GM18909 (cell line): ENCODE data around the gene ANTXR1.

Experiments used
- ATAC-seq: cut with Tn5 transposase; IDR thresholded peaks from one replicate; pipeline ENCODE4 v1.9.1; 2021; ENCODE audit warnings: mild to moderate bottlenecking; ENCODE audit not compliant: unreplicated experiment, poor library complexity

ANTXR1 gene

GRCh38 chr2:69123182-69123581 lies 110.2 kb downstream of the ANTXR1 start:
- no peak for ATAC-seq

DNA sequence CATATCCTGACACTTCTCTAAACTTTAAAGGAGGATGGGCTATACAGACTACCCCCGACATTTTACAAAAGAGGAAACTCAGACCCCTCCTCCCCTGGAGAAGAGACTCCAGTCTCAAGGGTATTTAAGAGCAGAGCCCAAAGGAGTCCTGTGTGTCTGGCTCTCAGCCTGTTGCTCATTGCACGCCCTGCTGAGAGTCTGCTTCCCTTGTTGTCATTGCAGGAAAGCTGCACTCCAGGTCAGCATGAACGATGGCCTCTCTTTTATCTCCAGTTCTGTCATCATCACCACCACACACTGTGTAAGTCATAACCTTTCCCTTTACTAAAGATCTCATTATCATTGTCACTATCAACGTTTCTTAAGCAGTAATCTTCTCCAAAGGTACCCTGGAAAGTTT lies 111.4 kb downstream of the ANTXR1 start:
- no peak for ATAC-seq

DNA sequence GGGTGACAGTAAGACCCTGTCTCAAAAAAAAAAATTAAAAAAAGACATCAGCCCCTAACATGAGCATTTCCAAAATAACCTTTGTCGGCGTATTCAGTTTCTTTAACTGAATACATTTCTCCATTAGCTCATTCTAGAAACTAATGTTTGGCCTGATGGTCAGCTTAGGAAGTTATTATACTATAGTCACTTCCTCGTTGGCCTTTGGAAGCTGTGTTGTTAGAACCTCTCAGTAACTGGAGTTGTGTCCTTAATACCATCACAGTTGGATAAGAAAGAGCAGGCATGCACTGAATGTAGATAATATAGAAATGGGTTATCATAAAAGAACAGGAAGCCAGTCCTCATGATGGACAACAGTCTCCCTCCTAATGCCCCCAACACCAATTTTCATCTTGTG lies 112.8 kb downstream of the ANTXR1 start:
- ATAC-seq = no peak

DNA sequence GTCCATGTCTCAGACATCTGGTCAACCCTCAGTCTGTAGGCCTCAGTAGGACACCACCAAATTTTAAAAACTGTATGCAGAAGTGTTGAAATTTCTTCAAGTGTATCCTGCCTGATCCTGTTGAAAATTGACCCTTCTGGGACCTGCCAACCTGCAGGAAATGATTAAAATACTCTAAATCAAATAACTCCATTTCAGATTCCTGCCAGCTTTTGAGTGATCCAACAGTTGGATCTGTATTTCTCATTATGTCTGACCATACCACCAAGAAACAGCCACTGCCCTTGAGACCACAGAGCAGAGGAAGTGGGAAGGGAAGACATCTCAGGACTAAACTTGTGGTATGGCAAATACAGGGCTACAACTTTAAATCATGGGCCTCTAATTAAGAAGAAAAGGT lies 113.4 kb downstream of the ANTXR1 start:
- ATAC-seq = no peak

GRCh38 chr2:69131452-69131851 lies 118.5 kb downstream of the ANTXR1 start:
- ATAC-seq = no peak

DNA sequence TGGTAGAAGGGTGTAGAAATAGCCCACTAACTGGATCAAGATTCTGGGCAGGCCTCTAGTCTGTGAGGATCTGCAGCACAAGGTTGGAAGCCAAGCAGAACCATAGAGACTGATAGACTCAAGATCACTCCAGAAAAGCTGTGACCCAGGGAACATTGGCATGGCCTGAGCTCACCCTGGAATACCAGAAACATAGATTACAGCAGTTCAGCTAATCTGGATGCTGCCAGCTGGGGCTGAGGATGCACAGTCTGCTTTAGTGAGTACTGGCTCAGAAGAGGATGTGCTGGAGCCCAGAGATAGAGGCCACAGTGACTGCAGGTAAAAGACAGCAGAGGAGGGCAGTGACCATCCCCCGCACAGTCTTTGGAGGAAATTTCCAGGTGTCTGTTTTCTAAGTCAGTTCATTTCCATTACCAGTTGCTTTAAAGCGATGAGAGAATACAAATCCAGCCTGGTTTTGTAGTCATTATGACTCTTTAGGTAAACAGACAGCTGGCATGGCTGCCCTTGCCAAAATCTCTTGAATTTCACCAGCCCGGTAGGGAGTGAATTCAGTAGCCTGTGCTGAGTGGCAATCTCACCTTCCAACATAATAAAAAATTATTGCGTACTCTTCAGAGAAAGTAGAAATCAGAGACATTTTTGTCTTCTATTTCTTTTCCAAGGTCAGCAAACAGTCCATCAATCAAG lies 119.2 kb downstream of the ANTXR1 start:
- ATAC-seq = no peak

GRCh38 chr2:69132960-69133590 lies 120.1 kb downstream of the ANTXR1 start:
- no peak for ATAC-seq

- ATAC-seq = no peak
Observed at GRCh38 chr2:69133898-69134297, 120.9 kb downstream of the ANTXR1 start.

- ATAC-seq = no peak
Observed at GRCh38 chr2:69134306-69134945, 121.4 kb downstream of the ANTXR1 start.

DNA sequence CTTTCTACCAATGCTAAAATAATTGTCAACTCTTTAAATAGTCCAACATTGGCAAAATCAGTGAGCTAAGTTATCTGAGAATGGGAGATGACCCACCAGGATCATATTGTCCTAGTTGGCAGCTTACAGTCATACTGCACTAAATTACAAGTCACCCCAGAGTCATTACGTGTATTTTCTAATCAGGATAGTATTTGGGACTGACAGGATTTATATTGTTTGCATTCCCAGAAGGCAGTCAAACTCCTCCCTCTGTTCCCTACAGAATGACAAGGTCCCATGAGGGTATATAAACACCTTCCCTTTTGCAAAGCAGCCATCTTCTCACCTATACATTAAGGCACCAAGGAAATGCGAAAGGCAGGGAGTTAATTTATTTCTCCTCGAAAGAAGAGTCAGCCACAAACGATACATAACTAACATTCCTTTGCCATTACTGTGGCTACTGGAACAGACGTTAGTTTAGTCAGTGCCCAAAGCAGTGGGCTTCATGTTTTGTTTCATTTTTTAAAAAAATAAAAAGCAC lies 125.3 kb downstream of the ANTXR1 start:
- no peak for ATAC-seq

DNA sequence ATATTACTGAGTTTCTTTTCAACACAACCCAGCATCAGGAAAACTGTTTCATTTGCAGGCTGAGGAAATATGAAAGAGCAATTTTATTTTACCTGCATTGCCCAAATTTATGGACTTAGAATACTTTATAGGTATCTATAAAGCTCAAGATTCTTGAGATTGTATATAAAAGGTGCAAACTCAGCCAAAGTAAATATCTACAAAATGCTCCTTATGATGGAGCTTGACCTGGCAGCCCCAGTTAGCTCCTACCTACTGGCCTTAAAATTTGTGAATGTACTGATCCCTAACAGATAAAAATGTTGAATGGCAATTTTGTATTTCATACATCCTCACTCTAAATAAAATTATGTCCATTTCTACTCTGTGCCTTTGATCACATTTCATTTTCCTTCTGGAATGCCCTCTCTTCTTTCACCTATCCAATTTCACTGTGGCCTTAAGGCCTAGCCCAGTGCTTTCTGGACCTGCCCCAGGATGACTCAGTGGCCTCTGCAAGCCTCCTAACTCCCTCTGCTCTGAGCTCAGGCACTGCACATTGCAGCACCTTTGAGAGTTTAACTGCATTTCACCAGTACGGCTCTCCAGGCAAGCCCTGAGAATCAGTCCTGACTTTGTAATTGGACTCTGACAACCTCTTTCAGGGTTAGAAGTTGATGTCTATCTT lies 125.9 kb downstream of the ANTXR1 start:
- no peak for ATAC-seq

- no peak for ATAC-seq
Observed at GRCh38 chr2:69139778-69140670, 127.0 kb downstream of the ANTXR1 start.

- ATAC-seq = no peak
Observed at GRCh38 chr2:69141061-69141460, 128.1 kb downstream of the ANTXR1 start.

GRCh38 chr2:69143748-69144360 lies 130.9 kb downstream of the ANTXR1 start:
- no peak for ATAC-seq

GRCh38 chr2:69145204-69145603 lies 132.2 kb downstream of the ANTXR1 start:
- no peak for ATAC-seq

DNA sequence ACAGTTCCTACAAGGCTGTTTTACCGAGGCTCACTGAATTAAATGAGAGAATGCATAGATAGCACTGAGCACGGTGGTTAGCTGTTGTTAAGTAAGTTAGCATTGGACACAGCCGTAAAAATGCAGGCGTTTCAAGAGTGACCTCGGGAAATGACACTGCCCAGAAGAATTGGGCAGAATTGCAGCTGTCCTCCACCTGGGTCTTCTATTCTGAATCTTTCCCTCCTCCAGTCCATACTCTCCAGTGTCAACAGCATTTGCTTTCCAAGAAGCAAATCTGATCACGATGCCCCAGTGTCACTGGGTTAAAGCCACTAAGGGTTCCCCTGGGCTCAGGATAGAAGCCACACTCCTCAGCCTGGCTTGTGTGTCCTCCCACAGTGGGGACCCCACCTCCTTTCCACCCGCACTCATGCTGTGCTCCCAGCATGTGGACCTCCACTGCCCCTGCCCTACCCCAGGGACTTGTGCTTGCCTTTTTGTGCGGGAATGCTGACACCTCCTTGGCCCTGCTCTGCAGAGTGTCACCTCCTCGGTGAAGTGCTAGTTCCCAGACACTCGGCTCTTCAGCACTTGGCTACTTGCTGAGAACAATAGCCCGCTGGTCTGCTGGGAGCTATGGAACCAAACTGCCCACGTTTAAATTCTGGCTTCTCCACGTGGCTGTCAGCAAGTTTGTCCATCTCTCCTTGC lies 135.0 kb downstream of the ANTXR1 start:
- ATAC-seq = no peak

GRCh38 chr2:69149631-69150215 lies 136.7 kb downstream of the ANTXR1 start:
- no peak for ATAC-seq

DNA sequence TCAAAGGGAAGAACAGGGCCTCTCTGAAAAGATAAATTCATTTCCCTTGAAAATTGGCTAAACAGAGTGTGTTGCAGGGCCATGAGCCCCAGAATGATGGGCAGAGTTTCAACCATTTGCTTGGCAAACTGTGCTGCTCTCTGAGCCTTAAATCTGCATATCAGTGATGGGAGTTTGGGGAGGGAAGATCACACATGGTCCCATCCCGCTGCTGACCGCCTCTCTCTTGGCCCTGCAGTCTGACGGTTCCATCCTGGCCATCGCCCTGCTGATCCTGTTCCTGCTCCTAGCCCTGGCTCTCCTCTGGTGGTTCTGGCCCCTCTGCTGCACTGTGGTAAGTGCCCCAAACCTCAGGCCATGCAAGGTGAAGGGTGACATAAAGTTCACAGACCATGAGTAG lies 139.0 kb downstream of the ANTXR1 start:
- ATAC-seq = no peak
